CD14-positive monocyte (primary cell): Measurements from ENCODE around the gene SAMD14. TPM values are rescaled to one million over a fixed set of nuclear protein-coding genes. Genes with fewer than 3 reads are reported as not detected.

ENCODE experiments used
- DNase-seq, 3 donors: peaks; one replicate each; pipeline ENCODE4 v3.0.0-alpha.2; 2011 to 2022
- H2AFZ ChIP-seq: 2 replicates; pipeline ENCODE4 v1.6.0; 2012; ENCODE audit warnings: mild to moderate bottlenecking, low read depth, low read length, inconsistent platforms; ENCODE audit not compliant: insufficient read depth, poor library complexity, severe bottlenecking
- H3K27ac ChIP-seq, 2 donors: 1 replicate in 1 of 2; 2 replicates in 1 of 2; pipeline ENCODE4 v1.5.1; 2012 to 2013; ENCODE audit warnings: low read length in 2 of 2, control low read depth in 1 of 2, inconsistent platforms in 1 of 2, low read depth in 1 of 2, mild to moderate bottlenecking in 1 of 2
- H3K27me3 ChIP-seq, 2 donors: one replicate each; pipeline versions ENCODE4 v1.6.0 to v1.6.1; 2011 to 2013; ENCODE audit warnings: low read length in 2 of 2; ENCODE audit not compliant: control insufficient read depth in 2 of 2, insufficient read depth in 2 of 2
- H3K36me3 ChIP-seq, 2 donors: replicated peaks in 1 of 2; 1 replicate in 1 of 2; 2 replicates in 1 of 2; pipeline versions ENCODE4 v1.5.1 to v1.6.1; 2012 to 2013; ENCODE audit warnings: low read length in 2 of 2, control low read depth in 1 of 2, inconsistent platforms in 1 of 2, mild to moderate bottlenecking in 1 of 2; ENCODE audit not compliant: insufficient read depth in 2 of 2, control insufficient read depth in 1 of 2
- H3K4me1 ChIP-seq, 2 donors: 1 replicate in 1 of 2; 2 replicates in 1 of 2; pipeline versions ENCODE4 v1.5.1 to v1.6.1; 2012 to 2013; ENCODE audit warnings: low read length in 2 of 2, control low read depth in 1 of 2, inconsistent platforms in 1 of 2, mild to moderate bottlenecking in 1 of 2, moderate library complexity in 1 of 2; ENCODE audit not compliant: insufficient read depth in 2 of 2, control insufficient read depth in 1 of 2
- H3K4me2 ChIP-seq: replicated peaks from 2 replicates; pipeline ENCODE3; 2012; ENCODE audit warnings: low read length, moderate library complexity, mild to moderate bottlenecking; ENCODE audit not compliant: poor library complexity, severe bottlenecking; ENCODE audit errors: extremely low read depth
- H3K4me3 ChIP-seq, 3 experiments: fragments of 200-600 bp in 1 of 3; sonication (generic) in 1 of 3; replicated peaks in 1 of 3; 1 replicate in 2 of 3; 2 replicates in 1 of 3; pipeline ENCODE4 v1.5.1; 2011 to 2013; ENCODE audit warnings: low read length in 3 of 3, mild to moderate bottlenecking in 3 of 3, control low read depth in 2 of 3, low read depth in 2 of 3, inconsistent platforms in 1 of 3, moderate library complexity in 1 of 3
- H3K79me2 ChIP-seq: 2 replicates; pipeline ENCODE4 v1.6.0; 2012; ENCODE audit warnings: mild to moderate bottlenecking, control low read depth, inconsistent platforms, low read length, moderate library complexity; ENCODE audit not compliant: insufficient read depth
- H3K9ac ChIP-seq: 2 replicates; pipeline ENCODE4 v1.6.0; 2017; ENCODE audit warnings: low read length, mild to moderate bottlenecking; ENCODE audit not compliant: insufficient read depth, poor library complexity, severe bottlenecking
- H3K9me3 ChIP-seq, 2 donors: replicated peaks in 1 of 2; 1 replicate in 1 of 2; 2 replicates in 1 of 2; pipeline versions ENCODE4 v1.5.1 to v1.6.1; 2012 to 2013; ENCODE audit warnings: low read length in 2 of 2, control low read depth in 1 of 2; ENCODE audit not compliant: control insufficient read depth in 1 of 2, insufficient read depth in 1 of 2
- H4K20me1 ChIP-seq: 2 replicates; pipeline ENCODE4 v1.6.0; 2012; ENCODE audit warnings: mild to moderate bottlenecking, low read length, control low read depth, moderate library complexity; ENCODE audit not compliant: insufficient read depth
- H3K27ac Mint-ChIP-seq, 7 donors: one replicate each; pipeline ENCODE4 v1.8.0; 2020; ENCODE audit warnings: mild to moderate bottlenecking in 7 of 7, mixed read lengths in 7 of 7, moderate library complexity in 6 of 7, inconsistent platforms in 2 of 7
- H3K27me3 Mint-ChIP-seq, 3 donors: one replicate each; pipeline ENCODE4 v1.8.0; 2021 to 2022; ENCODE audit warnings: low read depth in 3 of 3, mild to moderate bottlenecking in 3 of 3, mixed read lengths in 3 of 3, moderate library complexity in 3 of 3, inconsistent platforms in 1 of 3
- H3K36me3 Mint-ChIP-seq, 2 donors: one replicate each; pipeline ENCODE4 v1.8.0; 2020; ENCODE audit warnings: mixed read lengths in 2 of 2, inconsistent platforms in 1 of 2, mild to moderate bottlenecking in 1 of 2
- H3K4me1 Mint-ChIP-seq: one replicate; pipeline ENCODE4 v1.8.0; 2020; ENCODE audit warnings: mild to moderate bottlenecking, mixed read lengths
- H3K4me3 Mint-ChIP-seq, 2 donors: one replicate each; pipeline ENCODE4 v1.8.0; 2020; ENCODE audit warnings: mild to moderate bottlenecking in 2 of 2, mixed read lengths in 2 of 2, moderate library complexity in 1 of 2
- H3K9me3 Mint-ChIP-seq, 7 donors: one replicate each; pipeline ENCODE4 v1.8.0; 2020 to 2022; ENCODE audit warnings: mixed read lengths in 7 of 7, mild to moderate bottlenecking in 6 of 7, moderate library complexity in 6 of 7, inconsistent platforms in 2 of 7
- CTCF ChIP-seq: fragments of 200-600 bp; IDR thresholded peaks from one replicate; pipeline ENCODE4 v1.8.0; 2022; ENCODE audit warnings: antibody characterized with exemption, mild to moderate bottlenecking
- WGBS: methylation state at CpG from one replicate; pipeline ENCODE4 v1.1.5; 2013; ENCODE audit warnings: missing lambda C conversion rate; ENCODE audit not compliant: insufficient coverage; 5-methylcytosine and 5-hydroxymethylcytosine counted together
- intact Hi-C, 2 donors: fragments of 100-400 bp; cut with micrococcal nuclease; formaldehyde crosslinking; loops; one replicate each; pipeline versions ENCODE4 v1.15.0 to v1.15.1; 2023
- polyA plus RNA-seq, 3 donors: library from polyadenylated mRNA; depleted of rRNA in 1 of 3; unstranded in 2 of 3; stranded (reverse) in 1 of 3; fragments of 300-500 nt in 2 of 3; fragments of >200 nt in 1 of 3; fragmentation: Illumina TruSeq in 2 of 3; gene quantifications; 1 replicate in 2 of 3; 2 replicates in 1 of 3; pipeline ENCODE4 v1.2.3, GENCODE V29; 2012 to 2021

The SAMD14 gene
- polyA plus RNA-seq, 3 donors = 0.09 TPM; not detected in 2

DNA sequence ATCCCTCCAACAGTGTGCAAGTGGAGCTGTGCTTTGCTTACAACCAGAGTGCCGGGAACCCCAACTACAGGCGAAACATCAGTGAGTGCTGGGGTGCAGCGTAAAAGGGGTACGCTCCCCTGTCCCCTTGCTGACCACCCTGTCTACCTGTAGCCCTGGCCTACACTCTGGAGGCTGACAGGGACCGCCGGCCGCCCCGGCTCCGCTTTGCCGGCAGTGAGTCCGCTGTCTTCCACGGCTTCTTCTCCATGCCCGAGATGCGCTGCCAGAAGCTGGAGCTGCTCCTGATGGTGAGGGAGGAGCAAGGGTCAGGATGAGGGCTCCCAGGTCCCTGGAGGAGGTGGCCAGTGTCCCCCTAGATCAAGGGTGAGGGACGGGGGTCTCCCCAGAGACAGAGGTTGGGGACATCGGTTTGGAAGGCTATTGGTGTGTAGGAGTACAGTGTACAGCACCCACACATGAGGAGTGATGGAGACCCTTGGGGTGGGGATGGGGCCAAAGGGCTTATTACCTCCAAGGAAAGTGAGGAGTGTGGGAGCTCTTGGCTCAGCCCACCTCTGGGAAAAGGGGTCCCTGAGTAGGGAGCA is 54.4 kb downstream of the SAMD14 start:
- H3K9me3 ChIP-seq = peaks cover 0 to 9% of the 10 kb centered on the region in 2 donors
- H3K4me3 ChIP-seq = no peak overlapping the region

GRCh38 chr17:50074227-50074626 is 55.7 kb downstream of the SAMD14 start:
- H2AFZ ChIP-seq = no peak overlapping the region
- peaks cover 0 to 9% of the 10 kb centered on the region in 2 donors for H3K9me3 ChIP-seq
- no peaks in the 10 kb centered on the region for H3K4me1 ChIP-seq
- H3K36me3 ChIP-seq = no peaks in the 10 kb centered on the region
- intact Hi-C loops = no loop called here
- no peaks in the 10 kb centered on the region for H3K27me3 ChIP-seq
- Mint-ChIP-seq H3K9me3 (peaks cover 2 to 12% (median 8%) of the 10 kb centered on the region in 7 donors), H3K27me3 (peaks cover 4 to 7% (median 6%) of the 10 kb centered on the region in 3 donors), H3K4me3 (no peak overlapping the region), H3K27ac (no peak overlapping the region), H3K36me3 (no peaks in the 10 kb centered on the region), H3K4me1 (no peaks in the 10 kb centered on the region)
- WGBS = 100% methylated on average over 2 of the region's 6 CpGs
- no peaks in the 10 kb centered on the region for H4K20me1 ChIP-seq
- no peak overlapping the region for H3K9ac ChIP-seq
- no peak overlapping the region for H3K4me2 ChIP-seq
- no peaks in the 10 kb centered on the region for H3K79me2 ChIP-seq
- H3K4me3 ChIP-seq = no peak overlapping the region
- TF ChIP-seq CTCF = no peak
- H3K27ac ChIP-seq = no peak overlapping the region
- DNase-seq = no peak

More for the DNA sequence above, 54.4 kb downstream of the SAMD14 start:
- no peaks in the 10 kb centered on the region for H3K36me3 Mint-ChIP-seq
- H3K27ac ChIP-seq = no peak overlapping the region
- H3K27me3 ChIP-seq = no peaks in the 10 kb centered on the region
- no peak for TF ChIP-seq CTCF
- H3K9ac ChIP-seq = no peak overlapping the region
- WGBS = 91% methylated on average over 14 of the region's 16 CpGs
- no peaks in the 10 kb centered on the region for H3K4me1 Mint-ChIP-seq
- no peaks in the 10 kb centered on the region for H4K20me1 ChIP-seq
- peaks cover 2 to 12% (median 8%) of the 10 kb centered on the region in 7 donors for H3K9me3 Mint-ChIP-seq
- intact Hi-C loops = no loop called here
- no peaks in the 10 kb centered on the region for H3K79me2 ChIP-seq
- H3K27ac Mint-ChIP-seq = no peak overlapping the region
- no peak overlapping the region for H3K4me2 ChIP-seq
- H3K27me3 Mint-ChIP-seq = peaks cover 3 to 6% (median 4%) of the 10 kb centered on the region in 3 donors
- H2AFZ ChIP-seq = no peak overlapping the region
- H3K4me1 ChIP-seq = no peaks in the 10 kb centered on the region
- no peak overlapping the region for H3K4me3 Mint-ChIP-seq
- DNase-seq = no peak
- H3K36me3 ChIP-seq = no peaks in the 10 kb centered on the region
